Astrocyte (in vitro differentiated cells and primary cell): ENCODE data around the gene SRSF12. TPM values are rescaled to one million over a fixed set of nuclear protein-coding genes. Genes with fewer than 3 reads are reported as not detected.
"Not testable (repeated sequence)": the region's sequence is repeated elsewhere in the genome, so short reads cannot be mapped to it uniquely, and the experiment has no call there.

ENCODE experiments used
- DNase-seq: peaks from one replicate; pipeline ENCODE4 v3.0.0-alpha.2; 2010; ENCODE audit warnings: low read depth
- FAIRE-seq: peaks from 2 replicates; lab custom pipeline; 2011; peaks lifted over from hg19 to GRCh38; lab: Jason Lieb, UNC
- H2AFZ ChIP-seq: 2 replicates; pipeline ENCODE4 v1.6.0; 2012; ENCODE audit warnings: low read depth, low read length, inconsistent platforms
- H3K27ac ChIP-seq: 2 replicates; pipeline ENCODE4 v1.5.1; 2011; ENCODE audit warnings: low read depth, low read length, inconsistent platforms
- H3K27me3 ChIP-seq: 2 replicates; pipeline ENCODE4 v1.6.0; 2011; ENCODE audit warnings: low read length, inconsistent platforms; ENCODE audit not compliant: insufficient read depth
- H3K36me3 ChIP-seq: 2 replicates; pipeline ENCODE4 v1.5.1; 2011; ENCODE audit warnings: low read length, inconsistent platforms; ENCODE audit not compliant: insufficient read depth
- H3K4me1 ChIP-seq: 2 replicates; pipeline ENCODE4 v1.5.1; 2011; ENCODE audit warnings: low read length, inconsistent platforms; ENCODE audit not compliant: insufficient read depth
- H3K4me2 ChIP-seq: 2 replicates; pipeline ENCODE4 v1.6.0; 2012; ENCODE audit warnings: low read length, inconsistent platforms
- H3K4me3 ChIP-seq: 2 replicates; pipeline ENCODE4 v1.5.1; 2011; ENCODE audit warnings: low read depth, mild to moderate bottlenecking, low read length, inconsistent platforms; ENCODE audit not compliant: insufficient read depth
- H3K79me2 ChIP-seq: 2 replicates; pipeline ENCODE4 v1.6.0; 2012; ENCODE audit warnings: mild to moderate bottlenecking, low read length, inconsistent platforms; ENCODE audit not compliant: insufficient read depth
- H3K9ac ChIP-seq: 2 replicates; pipeline ENCODE4 v1.6.0; 2012; ENCODE audit warnings: mild to moderate bottlenecking, low read length, inconsistent platforms
- H3K9me3 ChIP-seq: 2 replicates; pipeline ENCODE4 v1.5.1; 2012; ENCODE audit warnings: low read depth, mild to moderate bottlenecking, low read length, inconsistent platforms; ENCODE audit not compliant: insufficient read depth
- H4K20me1 ChIP-seq: 2 replicates; pipeline ENCODE4 v1.6.0; 2012; ENCODE audit warnings: low read length, inconsistent platforms; ENCODE audit not compliant: insufficient read depth
- H3K27ac Mint-ChIP-seq: one replicate; pipeline ENCODE4 v1.8.0; 2021; ENCODE audit warnings: mild to moderate bottlenecking, mixed read lengths; ENCODE audit not compliant: unreplicated experiment
- H3K27me3 Mint-ChIP-seq: one replicate; pipeline ENCODE4 v1.8.0; 2021; ENCODE audit warnings: low read depth, mixed read lengths; ENCODE audit not compliant: unreplicated experiment
- H3K36me3 Mint-ChIP-seq: one replicate; pipeline ENCODE4 v1.8.0; 2021; ENCODE audit warnings: low read depth, mixed read lengths; ENCODE audit not compliant: unreplicated experiment
- H3K4me1 Mint-ChIP-seq: one replicate; pipeline ENCODE4 v1.8.0; 2021; ENCODE audit warnings: low read depth, mixed read lengths; ENCODE audit not compliant: unreplicated experiment
- H3K4me3 Mint-ChIP-seq: one replicate; pipeline ENCODE4 v1.8.0; 2021; ENCODE audit warnings: mild to moderate bottlenecking, moderate library complexity, mixed read lengths; ENCODE audit not compliant: unreplicated experiment
- H3K9me3 Mint-ChIP-seq: one replicate; pipeline ENCODE4 v1.8.0; 2021; ENCODE audit warnings: mild to moderate bottlenecking, mixed read lengths; ENCODE audit not compliant: unreplicated experiment
- EZH2 ChIP-seq: IDR thresholded peaks from 2 replicates; pipeline ENCODE4 v1.6.1; 2012; ENCODE audit warnings: mild to moderate bottlenecking, low read length, inconsistent platforms; ENCODE audit not compliant: insufficient read depth
- total RNA-seq: library from RNA; stranded (reverse); gene quantifications from 2 replicates; pipeline ENCODE4 v1.2.1, GENCODE V29; 2021
- TF ChIP-seq, protein P1 (sequence below): IDR thresholded peaks from 2 replicates; pipeline ENCODE4 v1.5.1; 2011; ENCODE audit warnings: low read depth, mild to moderate bottlenecking, inconsistent platforms, low read length, moderate library complexity; ENCODE audit not compliant: insufficient read depth

SRSF12 gene
- total RNA-seq, 1 donor from 2014 or later: 9.2 TPM

DNA sequence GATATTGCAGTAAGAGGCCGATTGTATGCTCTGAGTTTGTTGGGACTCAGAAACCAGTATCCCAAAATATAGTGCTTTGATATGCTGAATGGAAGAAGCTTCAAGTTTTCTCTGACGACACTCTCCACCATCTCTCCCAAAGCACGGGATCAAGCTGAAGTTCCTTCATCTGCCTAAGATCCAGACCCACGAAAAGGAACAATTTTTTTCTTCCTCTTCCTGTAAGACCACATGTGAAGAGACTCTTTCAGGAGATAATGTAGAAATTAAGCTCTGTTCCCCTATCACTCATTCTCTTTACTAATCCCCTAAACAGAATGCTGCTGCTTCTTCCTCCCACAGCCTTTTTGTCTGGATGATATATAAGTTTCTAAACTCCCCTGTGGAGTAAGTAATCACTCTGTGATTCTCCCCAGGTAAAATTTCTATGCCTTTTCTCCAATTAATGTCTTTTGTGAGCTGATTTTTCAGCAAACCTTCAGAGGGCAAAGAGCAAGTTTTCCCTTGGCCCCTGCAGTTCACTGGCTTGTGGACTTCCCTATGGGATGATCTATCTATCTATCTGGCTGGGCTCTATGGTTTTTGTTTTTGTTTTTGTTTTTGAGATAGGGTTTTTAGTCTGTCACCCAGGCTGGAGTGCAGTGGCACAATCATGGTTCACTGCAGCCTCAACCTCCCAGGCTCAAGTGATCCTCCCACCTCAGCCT, 50.8 kb downstream of the SRSF12 start:
- Mint-ChIP-seq H3K4me3 (no peak overlapping the region), H3K9me3 (no peaks in the 10 kb centered on the region), H3K27ac (no peak overlapping the region), H3K4me1 (no peaks in the 10 kb centered on the region), H3K27me3 (no peaks in the 10 kb centered on the region), H3K36me3 (no peaks in the 10 kb centered on the region)
- Histone ChIP-seq H3K79me2 (no peaks in the 10 kb centered on the region), H3K9me3 (no peaks in the 10 kb centered on the region), H4K20me1 (no peaks in the 10 kb centered on the region), H3K4me2 (no peak overlapping the region), H3K9ac (no peak overlapping the region), H3K4me1 (no peaks in the 10 kb centered on the region), H3K27me3 (no peaks in the 10 kb centered on the region), H2AFZ (no peak overlapping the region), H3K27ac (no peak overlapping the region), H3K36me3 (no peaks in the 10 kb centered on the region), H3K4me3 (no peak overlapping the region)
- no peak for FAIRE-seq
- no peak for DNase-seq
- no peak for TF ChIP-seq EZH2
- TF ChIP-seq, protein P1, sequence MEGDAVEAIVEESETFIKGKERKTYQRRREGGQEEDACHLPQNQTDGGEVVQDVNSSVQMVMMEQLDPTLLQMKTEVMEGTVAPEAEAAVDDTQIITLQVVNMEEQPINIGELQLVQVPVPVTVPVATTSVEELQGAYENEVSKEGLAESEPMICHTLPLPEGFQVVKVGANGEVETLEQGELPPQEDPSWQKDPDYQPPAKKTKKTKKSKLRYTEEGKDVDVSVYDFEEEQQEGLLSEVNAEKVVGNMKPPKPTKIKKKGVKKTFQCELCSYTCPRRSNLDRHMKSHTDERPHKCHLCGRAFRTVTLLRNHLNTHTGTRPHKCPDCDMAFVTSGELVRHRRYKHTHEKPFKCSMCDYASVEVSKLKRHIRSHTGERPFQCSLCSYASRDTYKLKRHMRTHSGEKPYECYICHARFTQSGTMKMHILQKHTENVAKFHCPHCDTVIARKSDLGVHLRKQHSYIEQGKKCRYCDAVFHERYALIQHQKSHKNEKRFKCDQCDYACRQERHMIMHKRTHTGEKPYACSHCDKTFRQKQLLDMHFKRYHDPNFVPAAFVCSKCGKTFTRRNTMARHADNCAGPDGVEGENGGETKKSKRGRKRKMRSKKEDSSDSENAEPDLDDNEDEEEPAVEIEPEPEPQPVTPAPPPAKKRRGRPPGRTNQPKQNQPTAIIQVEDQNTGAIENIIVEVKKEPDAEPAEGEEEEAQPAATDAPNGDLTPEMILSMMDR: no peak

DNA sequence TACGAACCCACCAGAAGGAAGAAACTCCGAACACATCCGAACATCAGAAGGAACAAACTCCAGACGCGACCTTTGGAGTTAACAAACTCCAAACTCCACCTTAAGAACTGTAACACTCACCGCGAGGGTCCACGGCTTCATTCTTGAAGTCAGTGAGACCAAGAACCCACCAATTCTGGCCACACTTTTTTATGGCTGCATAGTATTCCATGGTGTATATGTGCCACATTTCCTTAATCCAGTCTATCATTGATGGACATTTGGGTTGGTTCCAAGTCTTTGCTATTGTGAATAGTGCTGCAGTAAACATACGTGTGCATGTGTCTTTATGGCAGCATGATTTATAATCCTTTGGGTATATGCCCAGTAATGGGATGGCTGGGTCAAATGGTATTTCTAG, 51.8 kb downstream of the SRSF12 start:
- H4K20me1 ChIP-seq, H3K27me3 Mint-ChIP-seq: not testable (repeated sequence)

DNA sequence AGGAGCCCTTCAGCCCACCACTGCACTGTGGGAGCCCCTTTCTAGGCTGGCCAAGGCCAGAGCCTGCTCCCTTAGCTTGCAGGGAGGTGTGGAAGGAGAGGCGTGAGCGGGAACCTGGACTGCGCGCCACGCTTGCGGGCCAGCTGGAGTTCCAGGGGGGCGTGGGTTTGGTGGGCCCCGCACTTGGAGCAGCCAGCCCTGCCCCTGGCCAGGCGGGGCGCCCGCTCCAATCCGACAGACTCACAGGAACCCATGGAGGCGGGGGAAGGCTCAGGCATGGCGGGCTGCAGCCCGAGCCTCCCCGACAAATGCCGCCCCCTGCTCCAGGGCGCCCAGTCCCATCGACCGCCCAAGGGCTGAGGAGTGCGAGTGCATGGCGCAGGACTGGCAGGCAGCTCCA, 52.9 kb downstream of the SRSF12 start:
- not testable (repeated sequence) for H2AFZ ChIP-seq, H3K36me3 ChIP-seq, H3K36me3 Mint-ChIP-seq, H3K27ac ChIP-seq, H3K4me3 Mint-ChIP-seq, H3K27me3 Mint-ChIP-seq, H3K79me2 ChIP-seq, H3K27me3 ChIP-seq, H3K9me3 Mint-ChIP-seq, H3K4me2 ChIP-seq, H3K9ac ChIP-seq, FAIRE-seq, H4K20me1 ChIP-seq, H3K9me3 ChIP-seq, H3K4me3 ChIP-seq, DNase-seq, H3K27ac Mint-ChIP-seq, H3K4me1 ChIP-seq, H3K4me1 Mint-ChIP-seq

More for the DNA sequence above, 51.8 kb downstream of the SRSF12 start:
- not testable (repeated sequence) for H3K4me3 ChIP-seq, H3K4me2 ChIP-seq, H3K27ac Mint-ChIP-seq, H2AFZ ChIP-seq, H3K9me3 ChIP-seq, H3K4me1 Mint-ChIP-seq, H3K4me1 ChIP-seq, H3K9me3 Mint-ChIP-seq, FAIRE-seq, H3K4me3 Mint-ChIP-seq, H3K27ac ChIP-seq, H3K9ac ChIP-seq, H3K36me3 Mint-ChIP-seq, H3K36me3 ChIP-seq, H3K27me3 ChIP-seq, H3K79me2 ChIP-seq, DNase-seq
